ENCODE data around the gene HUS1B.
"Not testable (repeated sequence)": the region's sequence is repeated elsewhere in the genome, so short reads cannot be mapped to it uniquely, and the experiment has no call there.

The HUS1B gene

GRCh38 chr6:656460-657252 is at the start of gene HUS1B:
Gene HUS1B (minus strand): TSS chr6:657100. CDS start chr6:656944, 156 bp downstream.
- no peak for DNase-seq

- no peak for DNase-seq
These were observed 49.2 kb upstream of the HUS1B start for GRCh38 chr6:706146-706545.

GRCh38 chr6:705047-705446 is 48.1 kb upstream of the HUS1B start:
- DNase-seq, result peak; percentile 28

- DNase-seq, result no peak
These were observed 47.1 kb upstream of the HUS1B start for GRCh38 chr6:704046-704445.

GRCh38 chr6:703552-703951 is 46.7 kb upstream of the HUS1B start:
- no peak for DNase-seq

- DNase-seq, result no peak
These were observed 45.0 kb upstream of the HUS1B start for GRCh38 chr6:701700-702479.

GRCh38 chr6:701215-701614 is 44.3 kb upstream of the HUS1B start:
- DNase-seq, result no peak

- no peak for DNase-seq
These were observed 43.6 kb upstream of the HUS1B start for GRCh38 chr6:700490-700889.

- peak; percentile 13 for DNase-seq
These were observed 42.4 kb upstream of the HUS1B start for GRCh38 chr6:699319-699718.

- not testable (repeated sequence) for DNase-seq
These were observed 37.7 kb upstream of the HUS1B start for GRCh38 chr6:694431-695126.

- DNase-seq, result no peak
These were observed 36.8 kb upstream of the HUS1B start for GRCh38 chr6:693723-694009.

GRCh38 chr6:692858-693722 is 36.2 kb upstream of the HUS1B start, which contains the start of gene EXOC2:
Gene EXOC2 (minus strand): TSS chr6:693139. CDS start chr6:637818, 55,321 bp downstream.
- peak; percentile 94 for DNase-seq

- DNase-seq, result peak; percentile 80
These were observed 35.5 kb upstream of the HUS1B start for GRCh38 chr6:692356-692851.

GRCh38 chr6:689223-689622 is 32.3 kb upstream of the HUS1B start:
- no peak for DNase-seq

GRCh38 chr6:686497-686896 is 29.6 kb upstream of the HUS1B start:
- peak; percentile 6 for DNase-seq

- DNase-seq, result no peak
These were observed 28.1 kb upstream of the HUS1B start for GRCh38 chr6:684831-685636.

- no peak for DNase-seq
These were observed 27.0 kb upstream of the HUS1B start for GRCh38 chr6:683742-684440.

- no peak for DNase-seq
These were observed 23.9 kb upstream of the HUS1B start for GRCh38 chr6:680666-681340.

- no peak for DNase-seq
These were observed 23.4 kb upstream of the HUS1B start for GRCh38 chr6:680251-680650.

- no peak for DNase-seq
These were observed 22.4 kb upstream of the HUS1B start for GRCh38 chr6:679282-679681.
